GM12878 (cell line): ENCODE data around the gene BAZ2B. TPM values are rescaled to one million over a fixed set of nuclear protein-coding genes. Genes with fewer than 3 reads are reported as not detected.

ENCODE experiments used
- polyA plus RNA-seq, 11 experiments: library from polyadenylated mRNA; depleted of rRNA in 4 of 11; unstranded in 6 of 11; stranded (reverse) in 5 of 11; fragments of >200 nt; fragmentation: Nextera tagmentation in 4 of 11; fragmentation: Illumina TruSeq in 1 of 11; extraction: Ambion mirVana in 4 of 11; extraction: Trizol in 1 of 11; gene quantifications; 1 replicate in 1 of 11; 2 replicates in 10 of 11; pipeline versions ENCODE4 v1.2.1 to v1.2.3, GENCODE V29; 2011 to 2016; ENCODE audit warnings: inconsistent platforms in 2 of 11, missing spikeins in 2 of 11, low read depth in 1 of 11
- small RNA-seq: library from RNA; depleted of rRNA; stranded (forward); fragments of <200 nt; gene quantifications from one replicate; pipeline ENCODE3, GENCODE V24; 2014
- total RNA-seq, 4 experiments: library from RNA; depleted of rRNA in 3 of 4; stranded (reverse); fragments of >200 nt in 3 of 4; fragmentation: Illumina TruSeq in 1 of 4; extraction: Trizol in 1 of 4; gene quantifications; 2 replicates each; pipeline versions ENCODE4 v1.2.1 to v1.2.3, GENCODE V29; 2013 to 2021

BAZ2B gene
- total and polyA plus RNA-seq, 10 of the 15 experiments (the other 5 are each of a cell fraction or from before 2014, with no cell fraction given) = 8.8 to 49.7 (median 24.7) TPM

Small RNA genes lying within 50 kb of the gene (small RNA-seq; reads per million reads assigned to genes)
- not detected for gene RF00019

Other genes starting within 250 kb of the BAZ2B start
- gene MARCHF7, start 96.0 kb upstream of the BAZ2B start, total RNA-seq (2014; rRNA removed) = 64.3 and 83.1 TPM in 2 replicates
- 107 and 110 TPM in 2 replicates for gene MARCHF7, start 96.0 kb upstream of the BAZ2B start, total RNA-seq (2014; rRNA removed; fragmentation: Illumina TruSeq; extraction: Trizol)
- 68.7 and 69.1 TPM in 2 replicates for gene MARCHF7, start 96.0 kb upstream of the BAZ2B start, total RNA-seq (2021)
- 49.6 and 73.2 TPM in 2 replicates for gene MARCHF7, start 96.0 kb upstream of the BAZ2B start, polyA plus RNA-seq (2011; rRNA removed)
- gene MARCHF7, start 96.0 kb upstream of the BAZ2B start, polyA plus RNA-seq (2014; fragmentation: Illumina TruSeq; extraction: Trizol) = 107 and 154 TPM in 2 replicates
- gene MARCHF7, start 96.0 kb upstream of the BAZ2B start, polyA plus RNA-seq (2014; fragmentation: Nextera tagmentation; extraction: Ambion mirVana) = 10 to 100 TPM; 39.4 to 56.3 TPM
- gene MARCHF7, start 96.0 kb upstream of the BAZ2B start, polyA plus RNA-seq (2014; rRNA removed) = 41.1 and 45.8 TPM in 2 replicates
- gene MARCHF7, start 96.0 kb upstream of the BAZ2B start, polyA plus RNA-seq (2016; fragmentation: Nextera tagmentation; extraction: Ambion mirVana) = 100 to 1,000 TPM; 109 to 111 TPM
- gene CD302, start 181.7 kb upstream of the BAZ2B start, total RNA-seq (2014; rRNA removed) = 2.9 and 4.0 TPM in 2 replicates
- 3.4 and 3.7 TPM in 2 replicates for gene CD302, start 181.7 kb upstream of the BAZ2B start, total RNA-seq (2014; rRNA removed; fragmentation: Illumina TruSeq; extraction: Trizol)
- gene CD302, start 181.7 kb upstream of the BAZ2B start, total RNA-seq (2021) = 2.1 and 2.2 TPM in 2 replicates
- 3.1 and 5.0 TPM in 2 replicates for gene CD302, start 181.7 kb upstream of the BAZ2B start, polyA plus RNA-seq (2011; rRNA removed)
- 3.2 and 4.0 TPM in 2 replicates for gene CD302, start 181.7 kb upstream of the BAZ2B start, polyA plus RNA-seq (2014; fragmentation: Illumina TruSeq; extraction: Trizol)
- gene CD302, start 181.7 kb upstream of the BAZ2B start, polyA plus RNA-seq (2014; fragmentation: Nextera tagmentation; extraction: Ambion mirVana) = under 1 TPM; 0.48 to 0.64 TPM
- 1.4 and 2.0 TPM in 2 replicates for gene CD302, start 181.7 kb upstream of the BAZ2B start, polyA plus RNA-seq (2014; rRNA removed)
- gene CD302, start 181.7 kb upstream of the BAZ2B start, polyA plus RNA-seq (2016; fragmentation: Nextera tagmentation; extraction: Ambion mirVana) = 1 to 10 TPM in 1 of 2 experiments, under 1 TPM in 1; 0.66 to 1.5 TPM